ENCODE data around the gene ALG3. TPM values are rescaled to one million over a fixed set of nuclear protein-coding genes. Genes with fewer than 3 reads are reported as not detected.

The ALG3 gene
- total and polyA plus RNA-seq, 9 of the 15 experiments (the other 6 are each of a cell fraction or from before 2014, with no cell fraction given): 37.5 to 107 (median 80.1) TPM

GRCh38 chr3:184229394-184230080 lies 19.2 kb downstream of the ALG3 start, which contains the start of gene VWA5B2:
Gene VWA5B2, plus strand, starts transcription at chr3:184229585. Its CDS starts 944 bp downstream, at chr3:184230529.
- H2AFZ ChIP-seq (ENCODE audit: low read depth, low read length): peak within 1 kb of the TSS; percentile 38
- no peaks in the 10 kb centered on the region for H3K9me1 ChIP-seq (ENCODE audit: control insufficient read depth, insufficient read depth, low read length)
- H3K4me2 ChIP-seq (ENCODE audit: insufficient read depth, low read length): peak within 1 kb of the TSS; percentile 33; the same call in 1 of the 2 replicates
- peaks cover 15% of the 10 kb centered on the region for H4K20me1 ChIP-seq (replicated peaks; ENCODE audit: control insufficient read depth, insufficient read depth, low read length)
- peak; percentile 92 for ATAC-seq
- no peaks in the 10 kb centered on the region for H3K36me3 ChIP-seq (ENCODE audit: control insufficient read depth, insufficient read depth, low read length)
- peak within 1 kb of the TSS in 1 of 2 experiments; percentile 81; a peak in 2 of 4 replicates for H3K9ac ChIP-seq (ENCODE audit: insufficient read depth in 1 of 2, low read depth in 2 of 2, low read length in 2 of 2)
- H3K27ac ChIP-seq (ENCODE audit: extremely low read depth, low read depth, low read length): no peak within 1 kb of the TSS
- intact Hi-C loops (cut with micrococcal nuclease): no loop called here
- H3K27me3 ChIP-seq (ENCODE audit: control insufficient read depth in 2 of 2, insufficient read depth in 2 of 2, low read length in 2 of 2): peaks cover 47 to 68% of the 10 kb centered on the region in 2 experiments
- H3K4me3 ChIP-seq: no peak within 1 kb of the TSS
- WGBS (ENCODE audit: insufficient coverage, low coverage, missing lambda C conversion rate): 0% methylated on average over 11 of the region's 66 CpGs
- peak; percentile 66 to 96 (median 92) for DNase-seq (ENCODE audit: extremely low read depth in 1 of 4, low spot score in 3 of 4)
- BruUV-seq (replicated peaks): no TSS peak
- no peaks in the 10 kb centered on the region for H3K79me2 ChIP-seq (ENCODE audit: control insufficient read depth, insufficient read depth, low read length)
- TF ChIP-seq KHSRP (IDR thresholded peaks at IDR 0.05) (no peak), ARID2 (IDR thresholded peaks at IDR 0.05) (no peak), ZNF76 (CRISPR knock-in tag; IDR thresholded peaks at IDR 0.05; ENCODE audit: borderline replicate concordance) (no peak), HNRNPL (IDR thresholded peaks at IDR 0.05; ENCODE audit: low read depth, low read length) (peak; percentile 31; the same call in 1 of the 2 replicates), ZBTB7A (IDR thresholded peaks at IDR 0.05; ENCODE audit: borderline replicate concordance, control insufficient read depth, low read depth, low read length) (peak; percentile 82; the same call in 1 of the 2 replicates), ZBTB11 (CRISPR knock-in tag; IDR thresholded peaks at IDR 0.05) (no peak), RBBP5 (IDR thresholded peaks at IDR 0.05; ENCODE audit: borderline replicate concordance, insufficient read depth, low read length, poor library complexity, severe bottlenecking) (peak; percentile 25), VEZF1 (CRISPR knock-in tag; IDR thresholded peaks at IDR 0.05) (peak; percentile 42), SAFB (IDR thresholded peaks at IDR 0.05; ENCODE audit: borderline replicate concordance, low read depth, low read length) (0 out of 2 replicates have a peak, but pooled peaks have one; percentile 40), ZNF644 (tag; IDR thresholded peaks at IDR 0.05; ENCODE audit: low read depth) (no peak), CTCF (IDR thresholded peaks at IDR 0.05 in 2 of 3, conservative IDR thresholded peaks at IDR 0.05 in 1 of 3; ENCODE audit: insufficient read depth in 2 of 3, low read depth in 1 of 3, low read length in 3 of 3) (peak in 1 of 3 experiments; percentile 43; a peak in 1 of 6 replicates)
- in situ Hi-C loops (cut with MboI): no loop called here
- ChIA-PET CTCF (ENCODE audit: low intra/inter-chr PET ratio) (no interaction called here), POLR2A (interaction anchor here (0.7 to 1.7 kb wide), 2 partner anchors 11 to 120 kb away, joined by 3 to 6 read pairs; no protein-coding TSS in a partner anchor)
- peaks cover 0 to 32% of the 10 kb centered on the region in 2 experiments; a peak in 3 of 5 replicates for H3K4me1 ChIP-seq (replicated peaks in 1 of 2; ENCODE audit: control insufficient read depth in 2 of 2, insufficient read depth in 2 of 2, low read length in 2 of 2)
- H3K9me3 ChIP-seq (replicated peaks; ENCODE audit: control insufficient read depth, insufficient read depth, low read depth, low read length): no peaks in the 10 kb centered on the region
- FAIRE-seq: no peak

All from K562 (cell line).